Omental fat pad (tissue), 4 donors: ENCODE results near the gene PLA2G12B. TPM values are rescaled to one million over a fixed set of nuclear protein-coding genes. Genes with fewer than 3 reads are reported as not detected.
"Not testable (repeated sequence)": the region's sequence is repeated elsewhere in the genome, so short reads cannot be mapped to it uniquely, and the experiment has no call there.

Experiments used
- ATAC-seq: fragments of 150-250 bp; one replicate; pipeline ENCODE4 v1.9.1; 2016; ENCODE audit warnings: mild to moderate bottlenecking, moderate library complexity; ENCODE audit not compliant: low FRiP score
- DNase-seq: peaks from one replicate; pipeline ENCODE4 v3.0.0-alpha.2; 2019; ENCODE audit warnings: low spot score
- CTCF ChIP-seq, 3 donors: fragments of 450-650 bp; IDR thresholded peaks; one replicate each; pipeline ENCODE4 v1.5.1; 2016 to 2017; ENCODE audit warnings: antibody characterized with exemption in 3 of 3, mild to moderate bottlenecking in 3 of 3, moderate library complexity in 2 of 3
- total RNA-seq, 4 donors: library from RNA; depleted of rRNA; stranded (reverse); fragments of >200 nt; gene quantifications; one replicate each; pipeline ENCODE4 v1.1.0, GENCODE V29; 2016

PLA2G12B gene
- total RNA-seq, 4 donors from 2014 or later = not detected

- DNase-seq (no peak), ATAC-seq (no peak)
- TF ChIP-seq CTCF (IDR thresholded peaks at IDR 0.05) = no peak
These were observed 22.2 kb downstream of the PLA2G12B start for GRCh38 chr10:72932259-72933015.

GRCh38 chr10:72930276-72930675, 24.3 kb downstream of the PLA2G12B start:
- no peak for ATAC-seq
- TF ChIP-seq CTCF (IDR thresholded peaks at IDR 0.05) = no peak
- no peak for DNase-seq

GRCh38 chr10:72928798-72929197, 25.8 kb downstream of the PLA2G12B start:
- no peak for TF ChIP-seq CTCF (IDR thresholded peaks at IDR 0.05)
- no peak for ATAC-seq
- DNase-seq = no peak

- ATAC-seq (no peak), DNase-seq (no peak)
- no peak for TF ChIP-seq CTCF (IDR thresholded peaks at IDR 0.05)
These were observed 27.1 kb downstream of the PLA2G12B start for GRCh38 chr10:72927485-72927884.

GRCh38 chr10:72925951-72926465, 28.6 kb downstream of the PLA2G12B start:
- DNase-seq (no peak), ATAC-seq (no peak)
- no peak for TF ChIP-seq CTCF (IDR thresholded peaks at IDR 0.05)

GRCh38 chr10:72924351-72924750, 30.3 kb downstream of the PLA2G12B start:
- ATAC-seq (no peak), DNase-seq (no peak)
- TF ChIP-seq CTCF (IDR thresholded peaks at IDR 0.05) = no peak

GRCh38 chr10:72921147-72921683, 33.4 kb downstream of the PLA2G12B start:
- DNase-seq, ATAC-seq: not testable (repeated sequence)
